H1 (cell line): Measurements from ENCODE around the gene SF3B3. TPM values are rescaled to one million over a fixed set of nuclear protein-coding genes. Genes with fewer than 3 reads are reported as not detected.

Experiments used
- CTCF ChIA-PET: fragments of 300-600 bp; sonication (Branson Sonifier 250); formaldehyde crosslinking; loops from one replicate; lab custom pipeline; 2021; ENCODE audit not compliant: partially characterized antibody; lab: Charles Lee
- POLR2A ChIA-PET: fragments of 300-600 bp; sonication (Branson Sonifier 250); formaldehyde crosslinking; loops from one replicate; lab custom pipeline; 2021; ENCODE audit warnings: inconsistent platforms; ENCODE audit not compliant: partially characterized antibody; lab: Charles Lee
- DNase-seq, 2 experiments: peaks; one replicate each; pipeline versions ENCODE4 v3.0.0 to v3.0.0-alpha.2; 2010 to 2022; ENCODE audit warnings: low spot score in 2 of 2, low read depth in 1 of 2, mixed read lengths in 1 of 2
- FAIRE-seq: peaks from 2 replicates; lab custom pipeline; 2011; peaks lifted over from hg19 to GRCh38; lab: Jason Lieb, UNC
- H2AFZ ChIP-seq: 2 replicates; pipeline ENCODE4 v1.8.1; 2012; ENCODE audit warnings: low read length, inconsistent platforms
- H2AK5ac ChIP-seq: 2 replicates; pipeline ENCODE4 v1.6.1; 2013; ENCODE audit warnings: low read depth, low read length
- H2BK120ac ChIP-seq: replicated peaks from 2 replicates; pipeline ENCODE3; 2013; ENCODE audit warnings: low read depth, low read length, inconsistent platforms
- H2BK12ac ChIP-seq: 2 replicates; pipeline ENCODE4 v1.6.1; 2013; ENCODE audit warnings: low read depth, low read length
- H2BK15ac ChIP-seq: 2 replicates; pipeline ENCODE4 v1.6.1; 2013; ENCODE audit warnings: low read length
- H2BK20ac ChIP-seq: 2 replicates; pipeline ENCODE4 v1.6.1; 2013; ENCODE audit warnings: low read length
- H2BK5ac ChIP-seq: 2 replicates; pipeline ENCODE4 v1.6.1; 2013; ENCODE audit warnings: low read depth, low read length
- H3K14ac ChIP-seq: 2 replicates; pipeline ENCODE4 v1.6.1; 2013; ENCODE audit warnings: inconsistent platforms; ENCODE audit not compliant: insufficient read length
- H3K18ac ChIP-seq: 2 replicates; pipeline ENCODE4 v1.6.1; 2013; ENCODE audit warnings: low read length; ENCODE audit errors: extremely low read depth
- H3K23ac ChIP-seq: 2 replicates; pipeline ENCODE4 v1.6.1; 2013; ENCODE audit warnings: inconsistent platforms; ENCODE audit not compliant: insufficient read length
- H3K23me2 ChIP-seq: 2 replicates; pipeline ENCODE4 v1.6.1; 2013; ENCODE audit warnings: low read depth, low read length
- H3K27ac ChIP-seq: 2 replicates; pipeline ENCODE4 v1.6.1; 2011; ENCODE audit warnings: low read depth, low read length, inconsistent platforms
- H3K27me3 ChIP-seq, 4 experiments: replicated peaks in 1 of 4; 1 replicate in 1 of 4; 2 replicates in 3 of 4; pipeline versions ENCODE4 v1.6.1 to v1.8.1; 2011 to 2013; ENCODE audit warnings: low read length in 3 of 4, mild to moderate bottlenecking in 3 of 4, inconsistent platforms in 2 of 4, mixed read lengths in 2 of 4, moderate library complexity in 1 of 4; ENCODE audit not compliant: control insufficient read depth in 3 of 4, insufficient read depth in 3 of 4; ENCODE audit errors: extremely low read depth in 1 of 4
- H3K36me3 ChIP-seq, 4 experiments: 2 replicates each; pipeline versions ENCODE4 v1.6.1 to v1.8.1; 2011 to 2013; ENCODE audit warnings: mild to moderate bottlenecking in 4 of 4, low read length in 3 of 4, moderate library complexity in 2 of 4, control low read depth in 1 of 4, inconsistent platforms in 1 of 4; ENCODE audit not compliant: insufficient read depth in 4 of 4, control insufficient read depth in 2 of 4
- H3K4ac ChIP-seq: replicated peaks from 2 replicates; pipeline ENCODE3; 2013; ENCODE audit warnings: low read length, low read depth, mixed read lengths, inconsistent platforms; ENCODE audit not compliant: insufficient read length
- H3K4me1 ChIP-seq, 4 experiments: replicated peaks in 1 of 4; 1 replicate in 1 of 4; 2 replicates in 3 of 4; pipeline versions ENCODE4 v1.6.1 to v1.8.1; 2011 to 2013; ENCODE audit warnings: low read length in 3 of 4, inconsistent platforms in 2 of 4, mixed read lengths in 1 of 4; ENCODE audit not compliant: insufficient read depth in 4 of 4, control insufficient read depth in 3 of 4
- H3K4me2 ChIP-seq, 2 experiments: 2 replicates each; pipeline versions ENCODE4 v1.6.1 to v1.8.1; 2011 to 2013; ENCODE audit warnings: low read depth in 2 of 2, low read length in 2 of 2, control low read depth in 1 of 2, inconsistent platforms in 1 of 2, mild to moderate bottlenecking in 1 of 2; ENCODE audit not compliant: insufficient read depth in 1 of 2
- H3K4me3 ChIP-seq, 4 experiments: fragments of 200-600, 300-600 bp in 1 of 4; sonication (generic), shearing (Covaris generic), sonication (Bioruptor Twin) in 1 of 4; 2 replicates each; pipeline versions ENCODE4 v1.5.1 to v1.8.1; 2011 to 2016; ENCODE audit warnings: low read length in 4 of 4, low read depth in 3 of 4, control low read depth in 2 of 4, inconsistent platforms in 2 of 4, mild to moderate bottlenecking in 2 of 4, mixed read lengths in 1 of 4, moderate library complexity in 1 of 4; ENCODE audit not compliant: insufficient read depth in 2 of 4; ENCODE audit errors: extremely low read depth in 1 of 4
- H3K56ac ChIP-seq: replicated peaks from 2 replicates; pipeline ENCODE3; 2013; ENCODE audit warnings: low read depth, mild to moderate bottlenecking, mixed read lengths, low read length, inconsistent platforms; ENCODE audit not compliant: insufficient read length
- H3K79me1 ChIP-seq: 2 replicates; pipeline ENCODE4 v1.6.1; 2013; ENCODE audit warnings: low read depth, low read length, control low read depth
- H3K79me2 ChIP-seq, 2 experiments: 2 replicates each; pipeline versions ENCODE4 v1.6.1 to v1.8.1; 2012 to 2013; ENCODE audit warnings: low read length in 2 of 2, mild to moderate bottlenecking in 2 of 2, inconsistent platforms in 1 of 2; ENCODE audit not compliant: insufficient read depth in 2 of 2, control insufficient read depth in 1 of 2
- H3K9ac ChIP-seq, 4 experiments: replicated peaks in 1 of 4; 1 replicate in 1 of 4; 2 replicates in 3 of 4; pipeline versions ENCODE4 v1.6.1 to v1.8.1; 2011 to 2013; ENCODE audit warnings: low read depth in 3 of 4, low read length in 3 of 4, control low read depth in 2 of 4, mild to moderate bottlenecking in 2 of 4, moderate library complexity in 2 of 4, inconsistent platforms in 1 of 4; ENCODE audit errors: extremely low read depth in 1 of 4
- H3K9me3 ChIP-seq, 2 experiments: 2 replicates each; pipeline versions ENCODE4 v1.6.1 to v1.8.1; 2012 to 2013; ENCODE audit warnings: mild to moderate bottlenecking in 2 of 2, moderate library complexity in 2 of 2, control low read depth in 1 of 2, inconsistent platforms in 1 of 2, low read depth in 1 of 2, low read length in 1 of 2, mixed read lengths in 1 of 2; ENCODE audit not compliant: insufficient read depth in 2 of 2
- H4K20me1 ChIP-seq, 2 experiments: replicated peaks in 1 of 2; 2 replicates each; pipeline versions ENCODE3 to v1.8.1; 2011 to 2013; ENCODE audit warnings: inconsistent platforms in 2 of 2, low read length in 2 of 2, mild to moderate bottlenecking in 1 of 2; ENCODE audit not compliant: insufficient read depth in 2 of 2, control insufficient read depth in 1 of 2
- H4K5ac ChIP-seq: 2 replicates; pipeline ENCODE4 v1.6.1; 2013; ENCODE audit warnings: low read length, low read depth, mixed read lengths, inconsistent platforms; ENCODE audit not compliant: insufficient read length
- H4K8ac ChIP-seq: 2 replicates; pipeline ENCODE4 v1.8.0; 2013; ENCODE audit warnings: mild to moderate bottlenecking, moderate library complexity, low read length, inconsistent platforms; ENCODE audit not compliant: insufficient read depth; ENCODE audit errors: extremely low read depth
- H4K91ac ChIP-seq: replicated peaks from 2 replicates; pipeline ENCODE3; 2013; ENCODE audit warnings: low read length, mixed read lengths, inconsistent platforms; ENCODE audit not compliant: insufficient read length
- BCL11A ChIP-seq, 2 experiments: IDR thresholded peaks; one replicate each; pipeline ENCODE4 v1.6.1; 2011; ENCODE audit warnings: low read depth in 2 of 2, low read length in 2 of 2, mild to moderate bottlenecking in 2 of 2
- CHD2 ChIP-seq: IDR thresholded peaks from 2 replicates; pipeline ENCODE4 v1.6.1; 2012; ENCODE audit warnings: low read length, improper control_type of control experiment
- CREB1 ChIP-seq: IDR thresholded peaks from 2 replicates; pipeline ENCODE4 v1.6.1; 2012; ENCODE audit warnings: inconsistent platforms
- EGR1 ChIP-seq: IDR thresholded peaks from 2 replicates; pipeline ENCODE4 v1.6.1; 2011; ENCODE audit warnings: low read depth, low read length, borderline replicate concordance
- GABPA ChIP-seq: IDR thresholded peaks from 2 replicates; pipeline ENCODE4 v1.6.1; 2011; ENCODE audit warnings: mild to moderate bottlenecking, low read length, moderate library complexity, borderline replicate concordance; ENCODE audit not compliant: insufficient read depth
- JUN ChIP-seq: IDR thresholded peaks from 2 replicates; pipeline ENCODE4 v1.6.1; 2011; ENCODE audit warnings: low read depth, mild to moderate bottlenecking, improper control_type of control experiment, low read length
- KDM4A ChIP-seq: IDR thresholded peaks from one replicate; pipeline ENCODE4 v1.7.1; 2012; ENCODE audit warnings: low read depth, mild to moderate bottlenecking, moderate library complexity, low read length, inconsistent platforms; ENCODE audit not compliant: severe bottlenecking
- POLR2AphosphoS5 ChIP-seq: IDR thresholded peaks from 2 replicates; pipeline ENCODE4 v1.6.1; 2011; ENCODE audit warnings: low read depth, low read length
- SRF ChIP-seq: IDR thresholded peaks from 2 replicates; pipeline ENCODE4 v1.6.1; 2011; ENCODE audit warnings: mild to moderate bottlenecking, low read depth, low read length, moderate library complexity
- TAF1 ChIP-seq: IDR thresholded peaks from 2 replicates; pipeline ENCODE4 v1.6.1; 2011; ENCODE audit warnings: mild to moderate bottlenecking, low read depth, low read length
- TAF7 ChIP-seq: optimal IDR thresholded peaks from 2 replicates; pipeline ENCODE3; 2011; ENCODE audit warnings: low read depth, mild to moderate bottlenecking, inconsistent platforms, low read length, moderate library complexity, borderline replicate concordance
- TEAD4 ChIP-seq: IDR thresholded peaks from 2 replicates; pipeline ENCODE4 v1.6.1; 2012; ENCODE audit warnings: low read depth, low read length, inconsistent platforms, mixed read lengths
- ZNF274 ChIP-seq: IDR thresholded peaks from 2 replicates; pipeline ENCODE4 v1.7.0; 2012; ENCODE audit warnings: low read length, borderline replicate concordance; ENCODE audit errors: extremely low read depth
- WGBS, 2 experiments: shearing (Covaris generic) in 1 of 2; methylation state at CpG; one replicate each; pipeline versions ENCODE4 v1.1.6 to v1.1.7; 2013 to 2015; ENCODE audit warnings: low lambda C conversion rate in 2 of 2, mixed read lengths in 2 of 2, inconsistent platforms in 1 of 2, low coverage in 1 of 2, missing lambda C conversion rate in 1 of 2; ENCODE audit not compliant: insufficient replicate concordance in 2 of 2, insufficient coverage in 1 of 2, insufficient read length in 1 of 2; ENCODE audit errors: extremely low coverage in 1 of 2, missing lambda C conversion rate in 1 of 2; 5-methylcytosine and 5-hydroxymethylcytosine counted together
- polyA plus RNA-seq, 7 experiments: library from polyadenylated mRNA; depleted of rRNA in 3 of 7; stranded (reverse) in 5 of 7; unstranded in 2 of 7; fragments of >200 nt in 5 of 7; fragments of 200-250 nt in 2 of 7; gene quantifications; 1 replicate in 5 of 7; 2 replicates in 1 of 7; 4 replicates in 1 of 7; pipeline versions ENCODE4 v1.2.1 to v1.2.3, GENCODE V29; 2011 to 2013; ENCODE audit warnings: missing spikeins in 2 of 7, mixed read lengths in 2 of 7
- total RNA-seq: library from RNA; stranded (reverse); fragmentation: NEBNext Ultra II Directional; extraction: Animal tissue kit (Norgen Biotek cat#: 25700); gene quantifications from 2 replicates; pipeline ENCODE4 v1.2.1, GENCODE V29; 2021
- TF ChIP-seq, protein P1 (sequence below): IDR thresholded peaks from 2 replicates; pipeline ENCODE4 v1.6.1; 2012; ENCODE audit warnings: low read length, inconsistent platforms

Gene SF3B3
- total and polyA plus RNA-seq, 2 of the 8 experiments (the other 6 are each of a cell fraction or from before 2014, with no cell fraction given) = 241 to 521 TPM

DNA sequence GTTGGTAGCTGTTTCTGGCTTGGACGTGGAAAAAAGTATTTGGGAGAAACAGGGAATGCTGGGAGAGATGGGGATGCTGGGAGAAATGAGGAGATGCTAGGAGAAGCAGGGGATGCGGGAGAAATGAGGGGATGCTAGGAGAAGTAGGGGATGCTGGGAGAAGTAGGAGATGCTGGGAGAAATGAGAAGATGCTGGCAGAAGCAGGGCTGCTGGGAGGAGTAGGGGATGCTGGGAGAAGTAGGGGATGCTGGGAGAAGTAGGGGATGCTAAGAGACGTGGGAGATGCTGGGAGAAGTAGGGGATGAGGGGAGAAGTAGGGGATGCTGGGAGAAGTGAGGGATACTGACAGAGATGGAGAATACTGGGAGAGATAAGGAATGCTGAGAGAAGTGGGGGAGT lies 77.1 kb downstream of the SF3B3 start:
- no peak overlapping the region for H2BK12ac ChIP-seq
- H3K23ac ChIP-seq = no peak overlapping the region
- no peaks in the 10 kb centered on the region for H3K4me1 ChIP-seq
- no peak overlapping the region for H2BK120ac ChIP-seq
- H2BK15ac ChIP-seq = no peak overlapping the region
- no peak overlapping the region for H3K4ac ChIP-seq
- H3K9me3 ChIP-seq = no peaks in the 10 kb centered on the region
- no peaks in the 10 kb centered on the region for H3K79me1 ChIP-seq
- ChIA-PET CTCF (interaction anchor here (2.0 to 2.9 kb wide), 2 partner anchors 10 to 52 kb away, joined by 17 to 36 read pairs; no protein-coding TSS in a partner anchor), POLR2A (interaction anchor here (1.7 to 4.2 kb wide), 3 partner anchors 10 to 32 kb away, joined by 4 to 32 read pairs (median 11); no protein-coding TSS in a partner anchor)
- no peak overlapping the region for H2BK5ac ChIP-seq
- H3K9ac ChIP-seq = no peak overlapping the region
- FAIRE-seq = no peak
- no peak overlapping the region for H4K5ac ChIP-seq
- no peak overlapping the region for H2AK5ac ChIP-seq
- H3K36me3 ChIP-seq = no peaks in the 10 kb centered on the region
- no peak overlapping the region for H2BK20ac ChIP-seq
- no peak for DNase-seq
- H3K4me2 ChIP-seq = no peak overlapping the region
- H3K4me3 ChIP-seq = no peak overlapping the region
- no peak overlapping the region for H2AFZ ChIP-seq
- H3K14ac ChIP-seq = no peak overlapping the region
- no peaks in the 10 kb centered on the region for H3K79me2 ChIP-seq
- no peak overlapping the region for H3K18ac ChIP-seq
- no peaks in the 10 kb centered on the region for H4K20me1 ChIP-seq
- 84% methylated on average over 3 of the region's 3 CpGs; no CpG with 5 or more reads in 1 of the 2 experiments for WGBS, 2 experiments
- H3K56ac ChIP-seq = no peak overlapping the region
- 0 out of 7 replicates have a peak, but pooled peaks cover 0 to 2% (median 0%) of the 10 kb centered on the region in 4 experiments for H3K27me3 ChIP-seq
- H4K8ac ChIP-seq = no peak overlapping the region
- no peaks in the 10 kb centered on the region for H3K23me2 ChIP-seq
- H4K91ac ChIP-seq = no peak overlapping the region
- H3K27ac ChIP-seq = no peak overlapping the region
- TF ChIP-seq CREB1 (no peak), POLR2AphosphoS5 (no peak), TAF1 (no peak), SRF (no peak), TEAD4 (no peak), ZNF274 (no peak), KDM4A (no peak), CHD2 (no peak), GABPA (no peak), JUN (no peak), BCL11A (IDR thresholded peaks at IDR 0.05; ENCODE audit: low read depth in 2 of 2, low read length in 2 of 2) (no peak), EGR1 (no peak), TAF7 (no peak)
- TF ChIP-seq, protein P1, sequence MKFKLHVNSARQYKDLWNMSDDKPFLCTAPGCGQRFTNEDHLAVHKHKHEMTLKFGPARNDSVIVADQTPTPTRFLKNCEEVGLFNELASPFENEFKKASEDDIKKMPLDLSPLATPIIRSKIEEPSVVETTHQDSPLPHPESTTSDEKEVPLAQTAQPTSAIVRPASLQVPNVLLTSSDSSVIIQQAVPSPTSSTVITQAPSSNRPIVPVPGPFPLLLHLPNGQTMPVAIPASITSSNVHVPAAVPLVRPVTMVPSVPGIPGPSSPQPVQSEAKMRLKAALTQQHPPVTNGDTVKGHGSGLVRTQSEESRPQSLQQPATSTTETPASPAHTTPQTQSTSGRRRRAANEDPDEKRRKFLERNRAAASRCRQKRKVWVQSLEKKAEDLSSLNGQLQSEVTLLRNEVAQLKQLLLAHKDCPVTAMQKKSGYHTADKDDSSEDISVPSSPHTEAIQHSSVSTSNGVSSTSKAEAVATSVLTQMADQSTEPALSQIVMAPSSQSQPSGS = no peak
